Naive thymus-derived CD4-positive, alpha-beta T cell (primary cell): ENCODE measurements around the gene WAS. TPM values are rescaled to one million over a fixed set of nuclear protein-coding genes. Genes with fewer than 3 reads are reported as not detected.

Experiments
- ATAC-seq: fragments of 150-1000 bp; cut with Tn5 transposase; 2 replicates; pipeline ENCODE4 v1.10.0; 2021; ENCODE audit warnings: mild to moderate bottlenecking, moderate library complexity
- CTCF ChIA-PET: fragments of 350-600 bp; sonication (Branson Sonifier 250); formaldehyde crosslinking; loops from one replicate; lab custom pipeline; 2021; ENCODE audit warnings: antibody characterized with exemption; lab: Charles Lee
- POLR2A ChIA-PET: fragments of 350-600 bp; sonication (Branson Sonifier 250); formaldehyde crosslinking; loops from one replicate; lab custom pipeline; 2021; ENCODE audit warnings: antibody characterized with exemption, inconsistent platforms; lab: Charles Lee
- DNase-seq, 9 donors: peaks; one replicate each; pipeline versions ENCODE4 v3.0.0 to v3.0.0-alpha.2; 2020 to 2022; ENCODE audit warnings: mixed read lengths in 1 of 9
- H3K27ac ChIP-seq: one replicate; pipeline ENCODE4 v1.7.0; 2013; ENCODE audit warnings: mild to moderate bottlenecking, low read depth, low read length, moderate library complexity
- H3K27me3 ChIP-seq, 2 donors: one replicate each; pipeline ENCODE4 v1.7.0; 2013; ENCODE audit warnings: low read length in 2 of 2, mild to moderate bottlenecking in 2 of 2, moderate library complexity in 2 of 2; ENCODE audit not compliant: control insufficient read depth in 2 of 2, insufficient read depth in 2 of 2
- H3K36me3 ChIP-seq, 3 experiments: 1 replicate in 2 of 3; 2 replicates in 1 of 3; pipeline ENCODE4 v1.7.0; 2013; ENCODE audit warnings: low read length in 3 of 3, mild to moderate bottlenecking in 3 of 3, moderate library complexity in 1 of 3; ENCODE audit not compliant: insufficient read depth in 3 of 3, control insufficient read depth in 2 of 3
- H3K4me1 ChIP-seq, 2 donors: one replicate each; pipeline ENCODE4 v1.7.0; 2013; ENCODE audit warnings: low read length in 2 of 2, mild to moderate bottlenecking in 2 of 2, moderate library complexity in 1 of 2; ENCODE audit not compliant: control insufficient read depth in 2 of 2, insufficient read depth in 2 of 2
- H3K4me3 ChIP-seq: 2 replicates; pipeline ENCODE4 v1.7.0; 2013; ENCODE audit warnings: mild to moderate bottlenecking, low read length
- H3K9me3 ChIP-seq, 3 experiments: 1 replicate in 2 of 3; 2 replicates in 1 of 3; pipeline ENCODE4 v1.7.0; 2013; ENCODE audit warnings: low read length in 3 of 3; ENCODE audit not compliant: control insufficient read depth in 2 of 3
- H3K27ac Mint-ChIP-seq, 9 donors: one replicate each; pipeline ENCODE4 v1.8.0; 2020 to 2022; ENCODE audit warnings: mixed read lengths in 9 of 9, mild to moderate bottlenecking in 8 of 9, moderate library complexity in 5 of 9, inconsistent platforms in 2 of 9
- H3K27me3 Mint-ChIP-seq, 5 donors: one replicate each; pipeline ENCODE4 v1.8.0; 2021 to 2022; ENCODE audit warnings: mixed read lengths in 5 of 5, mild to moderate bottlenecking in 1 of 5
- H3K36me3 Mint-ChIP-seq, 5 donors: one replicate each; pipeline ENCODE4 v1.8.0; 2020 to 2022; ENCODE audit warnings: mixed read lengths in 5 of 5, mild to moderate bottlenecking in 3 of 5, inconsistent platforms in 1 of 5
- H3K4me1 Mint-ChIP-seq, 7 donors: one replicate each; pipeline ENCODE4 v1.8.0; 2020 to 2022; ENCODE audit warnings: mixed read lengths in 7 of 7, mild to moderate bottlenecking in 3 of 7, inconsistent platforms in 1 of 7
- H3K4me3 Mint-ChIP-seq, 10 donors: one replicate each; pipeline ENCODE4 v1.8.0; 2020 to 2022; ENCODE audit warnings: mild to moderate bottlenecking in 10 of 10, mixed read lengths in 10 of 10, moderate library complexity in 6 of 10, inconsistent platforms in 2 of 10
- H3K9me3 Mint-ChIP-seq, 11 donors: one replicate each; pipeline ENCODE4 v1.8.0; 2020 to 2022; ENCODE audit warnings: mixed read lengths in 11 of 11, mild to moderate bottlenecking in 4 of 11, inconsistent platforms in 1 of 11, moderate library complexity in 1 of 11
- intact Hi-C, 2 donors: fragments of 100-400 bp; cut with micrococcal nuclease; formaldehyde crosslinking; loops; one replicate each; pipeline ENCODE4 v1.15.1; 2023
- polyA plus RNA-seq, 2 donors: library from polyadenylated mRNA; unstranded; fragments of 300-500 nt; fragmentation: Illumina TruSeq; gene quantifications; one replicate each; pipeline ENCODE4 v1.2.3, GENCODE V29; 2021
- total RNA-seq, 6 experiments: library from RNA in 5 of 6; stranded (reverse) in 5 of 6; gene quantifications; 1 replicate in 5 of 6; 2 replicates in 1 of 6; pipeline ENCODE4 v1.2.3 and lab custom pipeline; 2021 to 2026

WAS gene
- total and polyA plus RNA-seq, 7 experiments from 2014 or later = 18.6 to 164 (median 101) TPM

DNA sequence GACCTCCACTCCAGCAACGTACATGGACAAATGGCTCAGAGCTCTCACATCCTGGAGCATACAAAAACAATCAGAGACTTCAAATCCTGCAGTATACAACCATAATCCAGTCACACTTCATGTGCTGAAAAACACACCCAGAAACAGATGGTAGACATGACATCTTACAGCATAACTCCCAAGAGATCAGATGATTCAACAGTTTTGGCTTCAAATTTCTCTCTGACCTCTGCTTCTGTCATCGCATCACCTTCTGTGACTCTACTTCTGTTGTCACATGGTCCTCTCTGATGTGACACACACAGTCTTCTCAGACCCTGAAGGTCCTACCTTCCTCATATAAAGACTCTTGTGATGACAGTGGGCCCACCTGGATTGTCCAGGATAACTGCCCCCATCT, 31.5 kb downstream of the WAS start:
- Histone ChIP-seq H3K4me1 (peaks cover 63 to 69% of the 10 kb centered on the region in 2 donors), H3K4me3 (no peak overlapping the region), H3K27ac (peak overlapping the region; percentile 49), H3K9me3 (no peaks in the 10 kb centered on the region), H3K36me3 (no peaks in the 10 kb centered on the region), H3K27me3 (no peaks in the 10 kb centered on the region)
- peaks cover 65 to 84% (median 82%) of the 10 kb centered on the region in 7 donors for H3K4me1 Mint-ChIP-seq
- peaks cover 0 to 11% (median 0%) of the 10 kb centered on the region in 11 donors for H3K9me3 Mint-ChIP-seq
- peaks cover 0 to 2% (median 0%) of the 10 kb centered on the region in 5 donors for H3K27me3 Mint-ChIP-seq
- POLR2A ChIA-PET = interaction anchor here (0.6 to 3.7 kb wide), 6 partner anchors 11 to 87 kb away, joined by 3 to 26 read pairs (median 8); partner anchors contain the start of genes HDAC6, SUV39H1 and WAS
- ATAC-seq (no peak), DNase-seq (no peak)
- H3K27ac Mint-ChIP-seq = peak overlapping the region; percentile 6 to 97 (median 90)
- CTCF ChIA-PET = no interaction called here
- H3K36me3 Mint-ChIP-seq = peaks cover 0 to 62% (median 0%) of the 10 kb centered on the region in 5 donors
- H3K4me3 Mint-ChIP-seq = peak overlapping the region in 8 of 10 donors; percentile 14 to 96 (median 76)
- intact Hi-C loops = no loop called here

DNA sequence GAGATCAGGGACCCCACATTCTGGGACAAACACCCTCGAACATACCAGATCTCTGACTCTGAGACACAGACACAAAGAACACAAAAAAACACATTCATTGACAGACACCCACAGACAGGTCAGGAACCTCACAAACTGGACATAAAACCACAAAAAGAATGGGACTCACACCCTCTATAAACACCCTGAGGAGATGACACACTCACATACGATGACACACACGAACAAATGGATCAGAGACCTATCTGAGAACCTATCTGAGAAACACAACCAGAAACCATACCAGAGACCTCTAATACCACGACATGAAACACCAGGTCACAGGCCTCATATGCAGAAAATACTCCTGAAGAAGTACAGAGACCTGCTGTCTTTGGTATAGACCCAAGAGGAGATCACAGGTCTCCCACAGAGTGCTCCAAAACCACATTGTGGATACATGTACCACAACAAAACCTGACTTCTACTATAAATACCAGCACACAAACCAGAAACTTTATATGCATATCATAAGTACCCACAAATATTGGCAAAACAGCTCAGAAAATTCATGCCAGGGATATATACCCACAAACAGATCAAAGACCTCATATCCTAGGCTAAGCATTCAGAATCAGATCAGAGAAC, 32.4 kb downstream of the WAS start:
- Histone ChIP-seq H3K36me3 (no peaks in the 10 kb centered on the region), H3K27me3 (no peaks in the 10 kb centered on the region), H3K4me1 (peaks cover 64 to 68% of the 10 kb centered on the region in 2 donors), H3K4me3 (no peak overlapping the region), H3K9me3 (no peaks in the 10 kb centered on the region), H3K27ac (peak overlapping the region; percentile 18)
- Mint-ChIP-seq H3K36me3 (peaks cover 0 to 53% (median 0%) of the 10 kb centered on the region in 5 donors), H3K27me3 (peaks cover 0 to 2% (median 0%) of the 10 kb centered on the region in 5 donors), H3K9me3 (peaks cover 0 to 11% (median 0%) of the 10 kb centered on the region in 11 donors), H3K4me3 (peak overlapping the region; percentile 6 to 80 (median 58)), H3K4me1 (peaks cover 60 to 77% (median 74%) of the 10 kb centered on the region in 7 donors), H3K27ac (peak overlapping the region; percentile 6 to 97 (median 90))
- CTCF ChIA-PET = no interaction called here
- DNase-seq = peak in 2 of 9 donors; percentile 26 to 28
- no peak for ATAC-seq
- POLR2A ChIA-PET = interaction anchor here (0.7 to 3.7 kb wide), 4 partner anchors 11 to 32 kb away, joined by 3 to 26 read pairs (median 8); partner anchors contain the start of gene WAS
- intact Hi-C loops = no loop called here

DNA sequence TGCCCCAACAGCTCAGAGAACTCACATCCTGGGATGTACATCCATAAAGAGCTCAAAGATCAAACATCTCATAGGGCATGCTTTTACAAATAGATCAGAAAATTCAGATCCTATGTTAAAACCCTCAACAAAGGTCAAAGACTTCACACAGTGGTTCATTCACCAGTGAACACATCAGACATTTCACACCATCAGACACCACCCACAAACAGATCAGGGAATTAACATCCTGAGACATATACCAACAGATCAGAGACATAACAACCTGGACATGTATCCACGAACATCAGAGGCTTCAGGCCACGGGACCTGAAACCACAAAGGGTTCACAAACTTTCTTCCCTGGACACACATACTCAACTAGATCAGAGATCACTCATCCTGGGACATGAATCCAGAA, 36.4 kb downstream of the WAS start:
- peaks cover 32 to 43% of the 10 kb centered on the region in 2 donors for H3K4me1 ChIP-seq
- peaks cover 0 to 33% (median 0%) of the 10 kb centered on the region in 5 donors for H3K36me3 Mint-ChIP-seq
- POLR2A ChIA-PET = interaction anchor here (1.3 to 1.6 kb wide), 2 partner anchors 15 to 17 kb away, joined by 3 to 7 read pairs; no protein-coding TSS in a partner anchor
- DNase-seq (no peak), ATAC-seq (peak; percentile 40)
- H3K9me3 Mint-ChIP-seq = peaks cover 0 to 11% (median 0%) of the 10 kb centered on the region in 11 donors
- H3K4me1 Mint-ChIP-seq = peaks cover 24 to 42% (median 40%) of the 10 kb centered on the region in 7 donors
- no peaks in the 10 kb centered on the region for H3K36me3 ChIP-seq
- intact Hi-C loops = no loop called here
- CTCF ChIA-PET = no interaction called here
- no peak overlapping the region for H3K4me3 Mint-ChIP-seq
- H3K27me3 ChIP-seq = no peaks in the 10 kb centered on the region
- H3K27ac Mint-ChIP-seq = no peak overlapping the region
- H3K9me3 ChIP-seq = no peaks in the 10 kb centered on the region
- H3K4me3 ChIP-seq = peak overlapping the region; percentile 13
- no peaks in the 10 kb centered on the region for H3K27me3 Mint-ChIP-seq
- H3K27ac ChIP-seq = no peak overlapping the region

DNA sequence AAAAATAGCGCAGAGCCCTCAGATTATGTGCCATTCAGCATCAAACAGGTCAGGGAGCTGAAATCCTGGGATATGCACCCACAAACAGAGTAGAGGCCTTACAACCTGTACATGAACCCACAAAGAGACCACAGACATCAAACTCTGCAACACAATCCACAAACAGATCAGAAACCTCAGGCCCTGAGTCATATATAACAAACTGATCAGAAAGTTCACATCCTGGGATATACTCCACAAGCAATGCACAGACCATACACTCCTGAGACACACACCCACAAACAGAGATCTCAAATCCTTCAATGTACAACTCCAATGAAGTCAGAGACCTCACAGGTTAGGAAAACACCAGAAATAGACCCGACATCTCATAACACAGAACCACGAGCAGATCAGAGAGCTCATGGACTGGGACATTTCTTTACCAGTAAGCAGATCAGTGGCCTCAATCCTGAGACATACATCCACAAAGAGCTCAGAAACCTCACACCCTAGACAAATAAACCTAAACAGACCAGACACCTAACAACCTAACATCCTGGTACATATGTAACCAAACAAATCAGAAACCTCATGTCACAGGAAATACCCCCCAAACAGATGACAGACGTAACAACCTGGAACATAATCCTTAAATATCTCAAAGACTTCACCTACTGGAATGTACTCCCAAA, 37.1 kb downstream of the WAS start:
- Mint-ChIP-seq H3K4me1 (peaks cover 22 to 40% (median 38%) of the 10 kb centered on the region in 7 donors), H3K9me3 (peaks cover 0 to 11% (median 0%) of the 10 kb centered on the region in 11 donors), H3K4me3 (no peak overlapping the region), H3K36me3 (peaks cover 0 to 34% (median 0%) of the 10 kb centered on the region in 5 donors), H3K27me3 (no peaks in the 10 kb centered on the region), H3K27ac (no peak overlapping the region)
- DNase-seq (peak in 2 of 9 donors; percentile 22 to 25), ATAC-seq (peak; percentile 67)
- intact Hi-C loops = no loop called here
- Histone ChIP-seq H3K27me3 (no peaks in the 10 kb centered on the region), H3K36me3 (no peaks in the 10 kb centered on the region), H3K4me3 (no peak overlapping the region), H3K4me1 (peaks cover 30 to 44% of the 10 kb centered on the region in 2 donors), H3K27ac (no peak overlapping the region), H3K9me3 (no peaks in the 10 kb centered on the region)
- ChIA-PET CTCF (interaction anchor here (0.6 kb wide), 1 partner anchor 16 kb away, joined by 3 read pairs; no protein-coding TSS in a partner anchor), POLR2A (interaction anchor here (0.6 to 1.2 kb wide), 3 partner anchors 16 to 36 kb away, joined by 3 to 7 read pairs (median 4); no protein-coding TSS in a partner anchor)

DNA sequence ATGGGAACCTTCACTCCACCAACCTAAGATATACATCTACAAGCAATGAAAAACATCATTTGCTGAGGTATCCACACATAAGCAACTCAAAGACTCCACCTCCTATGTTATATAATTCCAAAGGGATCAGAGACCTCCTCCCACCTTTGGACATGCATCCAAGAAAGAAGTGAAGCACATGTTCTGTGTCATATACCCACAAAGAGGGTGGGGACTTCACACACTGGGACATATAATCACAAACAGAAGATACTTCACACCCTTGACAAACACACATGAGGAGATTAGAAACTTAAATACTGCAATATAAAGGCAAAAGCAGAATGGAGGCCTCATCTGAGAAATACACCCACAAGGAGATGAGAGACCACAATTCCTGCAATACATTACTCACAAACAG, 38.3 kb downstream of the WAS start:
- POLR2A ChIA-PET = interaction anchor here (1.2 kb wide), 1 partner anchor 15 kb away, joined by 7 read pairs; no protein-coding TSS in a partner anchor
- Mint-ChIP-seq H3K27me3 (no peaks in the 10 kb centered on the region), H3K4me3 (no peak overlapping the region), H3K9me3 (peaks cover 0 to 10% (median 2%) of the 10 kb centered on the region in 11 donors), H3K4me1 (peaks cover 24 to 41% (median 38%) of the 10 kb centered on the region in 7 donors), H3K27ac (no peak overlapping the region), H3K36me3 (peaks cover 0 to 35% (median 5%) of the 10 kb centered on the region in 5 donors)
- Histone ChIP-seq H3K4me1 (peaks cover 29 to 39% of the 10 kb centered on the region in 2 donors), H3K27me3 (no peaks in the 10 kb centered on the region), H3K9me3 (no peaks in the 10 kb centered on the region), H3K27ac (no peak overlapping the region), H3K36me3 (no peaks in the 10 kb centered on the region), H3K4me3 (no peak overlapping the region)
- no peak for ATAC-seq
- DNase-seq = no peak
- CTCF ChIA-PET = no interaction called here
- intact Hi-C loops = no loop called here

DNA sequence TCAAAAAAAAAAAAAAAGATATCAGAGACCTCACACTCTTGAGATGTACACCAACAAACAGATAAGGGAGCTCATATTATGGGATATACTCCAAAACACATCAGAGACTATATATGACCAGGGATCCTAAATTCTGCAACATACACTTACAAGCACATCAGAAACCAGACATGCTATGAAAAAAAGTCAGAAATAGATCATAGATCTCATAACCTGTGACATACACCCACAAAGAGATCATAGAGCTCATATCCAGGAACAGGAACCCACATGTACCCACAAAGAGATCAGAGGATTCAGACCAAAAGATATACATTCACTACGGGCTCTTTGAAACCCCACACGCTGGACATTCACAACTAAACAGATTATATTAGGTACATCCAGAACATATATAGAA, 43.0 kb downstream of the WAS start:
- H3K9me3 ChIP-seq = peaks cover 0 to 5% (median 0%) of the 10 kb centered on the region in 3 experiments
- no peaks in the 10 kb centered on the region for H3K27me3 Mint-ChIP-seq
- CTCF ChIA-PET = interaction anchor here (0.9 kb wide), 1 partner anchor 11 kb away, joined by 3 read pairs; no protein-coding TSS in a partner anchor
- H3K27me3 ChIP-seq = no peaks in the 10 kb centered on the region
- H3K27ac ChIP-seq = no peak overlapping the region
- no peaks in the 10 kb centered on the region for H3K36me3 ChIP-seq
- H3K4me1 ChIP-seq = peaks cover 11 to 17% of the 10 kb centered on the region in 2 donors
- peaks cover 17 to 49% (median 40%) of the 10 kb centered on the region in 7 donors for H3K4me1 Mint-ChIP-seq
- H3K36me3 Mint-ChIP-seq = peaks cover 5 to 50% (median 16%) of the 10 kb centered on the region in 5 donors
- DNase-seq = peak in 5 of 9 donors; percentile 24 to 52 (median 40)
- ATAC-seq = peak; percentile 65
- intact Hi-C loops = no loop called here
- peak overlapping the region in 8 of 9 donors; percentile 1 to 82 (median 76) for H3K27ac Mint-ChIP-seq
- no peak overlapping the region for H3K4me3 ChIP-seq
- POLR2A ChIA-PET = interaction anchor here (0.6 to 1.5 kb wide), 4 partner anchors 9 to 31 kb away, joined by 3 to 11 read pairs (median 4); no protein-coding TSS in a partner anchor
- H3K9me3 Mint-ChIP-seq = peaks cover 5 to 28% (median 12%) of the 10 kb centered on the region in 11 donors
- H3K4me3 Mint-ChIP-seq = peak overlapping the region in 7 of 10 donors; percentile 7 to 49 (median 22)
